ENCODE measurements around the gene WDR89.
"Not testable (repeated sequence)": the region's sequence is repeated elsewhere in the genome, so short reads cannot be mapped to it uniquely, and the experiment has no call there.

The WDR89 gene, protein sequence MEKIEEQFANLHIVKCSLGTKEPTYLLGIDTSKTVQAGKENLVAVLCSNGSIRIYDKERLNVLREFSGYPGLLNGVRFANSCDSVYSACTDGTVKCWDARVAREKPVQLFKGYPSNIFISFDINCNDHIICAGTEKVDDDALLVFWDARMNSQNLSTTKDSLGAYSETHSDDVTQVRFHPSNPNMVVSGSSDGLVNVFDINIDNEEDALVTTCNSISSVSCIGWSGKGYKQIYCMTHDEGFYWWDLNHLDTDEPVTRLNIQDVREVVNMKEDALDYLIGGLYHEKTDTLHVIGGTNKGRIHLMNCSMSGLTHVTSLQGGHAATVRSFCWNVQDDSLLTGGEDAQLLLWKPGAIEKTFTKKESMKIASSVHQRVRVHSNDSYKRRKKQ

DNA sequence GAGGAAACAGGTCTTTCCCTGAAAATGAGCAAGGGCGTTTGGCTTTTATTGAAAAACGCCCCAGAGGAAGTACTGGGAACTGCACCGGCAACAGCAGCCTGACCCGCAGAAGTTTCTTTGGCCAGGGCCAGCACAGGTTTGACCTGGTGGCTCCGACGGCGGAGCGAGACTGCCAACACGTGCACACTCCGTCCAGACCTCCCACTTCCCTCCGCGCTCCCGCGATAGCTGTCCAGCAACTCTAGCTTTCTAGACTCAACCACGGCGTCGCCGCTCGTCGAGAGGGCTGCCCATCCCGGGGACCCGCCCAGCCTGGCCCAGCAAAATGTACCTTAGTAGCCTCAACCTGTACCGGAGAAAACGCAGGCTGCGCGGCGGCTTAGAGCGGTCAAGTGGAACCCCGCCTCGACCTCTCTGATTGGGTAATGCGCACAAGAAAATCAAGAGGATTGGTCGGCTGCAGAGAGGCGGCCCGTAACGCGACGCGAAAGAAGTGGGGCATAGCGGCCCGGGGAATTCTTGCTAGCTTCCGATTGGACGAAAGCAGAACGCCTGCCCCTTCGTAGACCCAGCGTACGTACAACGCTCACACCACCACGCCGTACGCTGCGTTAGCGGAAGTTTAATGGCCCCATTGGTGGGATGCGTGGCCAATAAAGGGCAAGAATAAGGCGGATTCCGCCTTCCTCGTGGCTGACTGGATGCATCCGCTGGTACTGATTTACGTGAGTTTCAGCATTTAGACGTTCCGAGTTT lies at the start of gene WDR89:
Gene WDR89, minus strand, starts transcription at position 399 of the 756 bp plus-strand sequence. CDS start 41,929 bp downstream, outside the sequence.
- peak; percentile 98 for DNase-seq

- no peak for DNase-seq
Measured at GRCh38 chr14:63689132-63689531, 47.5 kb upstream of the WDR89 start.

DNA sequence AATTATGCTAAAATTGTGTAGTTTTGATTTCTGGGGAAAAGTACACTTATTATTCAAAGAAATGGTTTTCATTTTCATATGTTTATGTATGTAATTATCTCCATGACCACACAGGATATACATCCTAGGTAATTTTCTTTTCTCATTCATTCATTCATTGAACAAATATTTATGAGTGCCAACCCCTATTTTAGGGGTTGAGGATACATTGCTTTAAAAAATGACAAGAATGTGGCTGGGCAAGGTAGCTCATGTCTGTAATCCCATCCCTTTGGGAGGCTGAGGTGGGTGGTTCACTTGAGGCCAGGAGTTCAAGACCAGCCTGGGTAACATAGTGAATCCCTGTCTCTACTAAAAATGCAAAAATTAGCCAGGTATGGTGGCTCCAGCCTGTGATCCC lies 45.3 kb upstream of the WDR89 start:
- DNase-seq: no peak

DNA sequence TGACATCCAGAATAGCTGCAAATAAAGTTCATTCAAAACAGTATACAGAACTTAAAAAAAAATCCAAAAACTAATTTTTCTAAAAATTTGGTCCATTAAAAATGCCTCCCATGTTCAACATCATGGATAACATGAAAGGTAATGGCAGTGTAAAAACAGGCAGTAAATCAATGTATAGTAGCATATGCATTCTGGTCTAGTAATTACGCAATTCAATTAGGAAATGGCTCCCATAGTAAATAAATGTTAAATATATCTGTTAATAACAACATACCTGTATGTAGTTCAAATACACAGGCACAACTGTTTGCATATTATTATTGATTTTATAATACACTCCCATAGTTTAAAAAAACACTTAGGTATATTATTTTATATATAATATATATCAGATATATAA lies 43.7 kb upstream of the WDR89 start:
- no peak for DNase-seq

- DNase-seq: no peak
Measured at GRCh38 chr14:63682727-63683593, 41.3 kb upstream of the WDR89 start.

- no peak for DNase-seq
Measured at GRCh38 chr14:63678536-63678935, 36.9 kb upstream of the WDR89 start.

DNA sequence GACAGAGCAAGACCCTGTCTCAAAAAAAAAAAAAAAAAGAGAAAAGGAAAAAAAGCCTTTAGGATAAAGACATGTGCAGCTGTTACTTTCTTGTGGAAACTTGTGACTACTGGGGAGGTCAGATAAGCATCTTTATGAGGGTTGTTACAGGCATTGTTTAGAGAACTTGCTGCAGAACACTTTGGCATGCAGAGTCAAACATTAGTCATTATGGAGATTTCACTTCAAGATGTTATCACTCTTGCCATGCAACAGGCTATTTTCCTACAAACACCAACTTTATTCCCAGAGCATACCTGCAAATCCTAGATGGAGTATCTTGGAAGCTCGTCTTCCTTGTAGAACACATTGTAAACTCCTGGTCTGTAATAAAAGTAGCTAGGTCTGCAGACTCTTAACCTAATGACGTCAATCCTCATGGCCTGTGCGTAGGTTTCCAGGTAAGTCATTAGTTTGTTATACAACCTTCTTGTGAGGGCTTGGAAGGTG lies 36.3 kb upstream of the WDR89 start:
- DNase-seq: no peak

DNA sequence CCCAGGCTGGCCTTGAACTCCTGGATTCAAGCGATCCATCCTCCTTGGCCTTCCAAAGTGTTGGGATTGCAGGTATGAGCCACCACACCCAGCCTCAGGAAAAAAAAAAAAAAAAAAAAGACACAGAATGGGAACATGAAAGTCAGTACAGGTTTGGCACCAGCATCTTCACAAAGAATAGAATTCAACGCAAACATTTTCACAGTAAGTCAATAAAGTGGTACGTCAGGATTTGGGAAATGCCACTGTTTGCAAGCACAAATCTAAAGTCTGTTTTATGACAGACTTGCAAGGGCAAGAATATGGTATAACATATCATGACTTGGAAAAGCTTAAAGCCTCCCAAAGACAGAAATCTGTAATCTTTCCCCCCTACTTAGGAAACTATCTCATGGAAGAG lies 34.9 kb upstream of the WDR89 start:
- DNase-seq: no peak

DNA sequence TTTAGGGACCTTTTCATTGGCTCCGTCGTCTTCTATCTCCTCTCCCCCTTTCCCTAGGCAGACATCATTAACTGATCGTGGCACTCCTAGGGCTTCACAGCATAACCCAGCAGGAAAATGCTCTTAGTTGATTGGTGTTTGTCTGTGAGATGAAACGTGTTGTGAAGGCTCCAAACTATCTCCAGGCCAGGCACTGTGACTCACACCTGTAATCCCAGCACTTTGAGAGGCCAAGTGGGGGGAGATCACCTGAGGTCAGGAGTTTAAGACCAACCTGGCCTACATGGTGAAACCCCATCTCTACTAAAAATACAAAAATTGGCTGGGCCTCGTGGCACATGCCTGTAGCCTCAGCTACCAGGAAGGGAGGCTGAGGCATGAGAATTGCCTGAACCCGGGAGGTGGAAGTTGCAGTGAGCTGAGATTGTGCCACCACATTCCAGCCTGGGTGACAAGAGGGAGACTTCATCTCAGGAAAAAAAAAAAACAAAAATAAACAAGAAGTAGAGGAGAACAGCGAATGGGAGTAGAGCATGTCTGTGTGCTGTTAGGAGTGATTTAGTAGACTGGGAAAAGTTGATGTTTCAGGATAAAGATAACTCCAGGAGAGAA lies 32.3 kb upstream of the WDR89 start:
- no peak for DNase-seq

GRCh38 chr14:63673255-63673654 lies 31.6 kb upstream of the WDR89 start:
- DNase-seq: no peak

GRCh38 chr14:63672417-63673180 lies 30.9 kb upstream of the WDR89 start:
- no peak for DNase-seq

DNA sequence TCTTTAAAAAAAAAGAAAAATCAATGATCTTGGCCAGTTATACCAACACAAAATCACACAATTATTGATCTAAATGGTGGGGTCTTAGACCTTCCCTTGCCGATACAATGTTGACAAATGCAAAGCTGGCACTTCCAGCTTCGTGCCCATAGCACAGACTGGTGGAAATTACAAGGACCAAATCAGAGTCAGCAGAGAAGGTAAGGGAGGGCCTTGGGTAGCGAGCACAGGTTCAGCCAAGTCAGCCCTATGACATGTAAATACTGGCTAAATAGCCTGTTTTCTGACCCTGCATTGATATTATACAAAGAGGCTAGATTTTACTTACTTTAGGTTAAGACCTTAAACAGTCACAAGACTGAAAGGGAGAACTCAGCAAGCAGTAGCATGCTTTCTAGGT lies 30.3 kb upstream of the WDR89 start:
- DNase-seq: no peak

GRCh38 chr14:63670692-63671091 lies 29.0 kb upstream of the WDR89 start:
- DNase-seq: no peak

DNA sequence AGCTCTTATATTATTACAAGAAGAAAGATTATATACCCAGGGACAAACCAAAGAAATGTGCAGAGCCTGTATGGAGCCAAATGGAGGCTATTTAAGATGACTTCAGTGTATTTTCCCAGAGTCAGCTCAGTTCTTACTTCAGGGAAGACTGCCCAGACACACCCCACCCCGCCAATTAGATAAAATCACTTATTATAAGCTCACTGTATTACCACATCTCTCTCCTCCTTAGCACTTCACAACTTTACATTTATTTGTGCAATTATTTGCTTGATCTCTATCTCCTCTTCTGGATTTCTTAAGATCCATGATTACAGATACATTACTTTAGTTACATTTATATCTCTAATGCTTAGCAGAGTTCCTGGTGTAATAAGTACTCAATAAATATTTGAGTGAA lies 24.7 kb upstream of the WDR89 start:
- DNase-seq: no peak

DNA sequence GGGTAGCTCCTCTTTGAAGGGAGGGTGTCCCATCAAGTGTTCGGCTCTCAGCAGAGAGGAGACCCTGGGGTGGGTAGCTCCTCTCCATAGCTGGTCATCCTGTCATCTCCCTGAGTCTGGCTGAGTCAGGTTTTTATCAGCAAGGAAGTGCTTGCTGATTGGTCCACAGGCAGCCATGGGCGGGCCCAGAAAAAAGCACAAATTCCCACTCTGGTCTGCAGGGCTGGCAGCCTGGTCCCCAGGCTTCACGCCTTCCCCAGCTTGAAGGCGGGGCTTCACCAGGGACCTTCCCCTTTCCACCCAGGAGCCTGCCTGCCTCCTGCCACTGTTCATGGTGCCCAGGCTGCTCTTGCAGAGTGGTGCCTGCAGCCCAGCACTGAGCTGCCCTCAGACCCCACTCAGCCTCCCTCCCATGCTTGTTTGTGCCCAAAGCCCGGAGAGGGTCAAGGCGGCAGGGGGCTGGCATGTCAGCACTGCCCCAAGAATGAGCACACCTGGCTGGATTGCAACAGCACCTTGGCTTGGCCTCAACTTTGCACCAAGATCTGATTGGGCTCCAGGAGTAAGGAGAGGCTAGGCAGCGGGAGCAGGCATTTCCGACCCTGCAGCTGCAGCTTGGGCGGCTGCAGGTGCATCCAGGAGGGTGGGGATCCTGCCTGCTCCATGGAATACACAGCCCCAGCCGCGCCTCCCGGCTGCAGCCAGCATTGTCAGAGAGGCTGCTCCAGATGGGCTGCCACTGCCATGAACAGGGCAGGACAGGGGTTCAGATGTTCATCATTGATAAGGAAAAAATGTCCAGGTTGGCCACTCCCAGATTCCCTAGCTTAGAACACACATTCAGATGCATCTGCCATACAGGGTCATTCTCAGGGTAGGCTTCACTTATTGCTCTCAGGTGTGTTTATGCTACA lies 22.0 kb upstream of the WDR89 start:
- DNase-seq: no peak

- DNase-seq: no peak
Measured at GRCh38 chr14:63662776-63663175, 21.1 kb upstream of the WDR89 start.

DNA sequence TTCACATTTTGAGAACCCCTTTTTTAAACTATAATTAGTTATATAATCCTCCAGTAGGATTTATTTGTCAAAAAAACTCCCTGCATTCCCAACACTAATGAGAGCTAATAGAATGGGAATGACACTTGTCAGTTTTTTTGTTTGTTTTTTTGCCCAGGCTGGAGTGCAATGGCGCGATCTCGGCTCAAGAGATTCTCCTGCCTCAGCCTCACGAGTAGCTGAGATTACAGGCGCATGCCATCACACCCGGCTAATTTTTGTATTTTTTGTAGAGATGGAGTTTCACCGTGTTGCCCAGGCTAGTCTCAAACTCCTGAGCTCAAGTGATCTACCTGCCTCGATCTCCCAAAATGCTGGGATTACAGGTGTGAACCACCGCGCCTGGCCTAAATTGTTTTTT lies 20.2 kb upstream of the WDR89 start:
- DNase-seq: not testable (repeated sequence)

DNA sequence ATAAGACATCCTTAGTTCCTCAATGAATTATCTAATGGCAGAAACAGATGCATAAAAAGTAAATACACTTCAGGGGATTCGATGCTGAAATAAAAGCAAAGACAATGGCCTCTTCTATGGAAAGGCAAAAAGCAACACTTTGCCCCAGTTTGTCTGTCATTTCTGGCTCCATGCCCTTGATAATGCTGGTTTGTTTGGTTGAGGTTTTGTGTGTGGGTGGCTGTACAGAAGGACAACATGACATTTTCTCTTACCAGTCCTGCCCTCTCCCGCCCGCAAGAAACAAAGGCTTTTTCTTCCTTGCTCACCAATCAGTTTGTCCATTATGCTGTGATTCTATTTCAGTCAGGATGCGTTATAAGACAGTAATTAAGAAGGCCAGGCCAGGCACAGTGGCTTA lies 18.1 kb upstream of the WDR89 start:
- no peak for DNase-seq

DNA sequence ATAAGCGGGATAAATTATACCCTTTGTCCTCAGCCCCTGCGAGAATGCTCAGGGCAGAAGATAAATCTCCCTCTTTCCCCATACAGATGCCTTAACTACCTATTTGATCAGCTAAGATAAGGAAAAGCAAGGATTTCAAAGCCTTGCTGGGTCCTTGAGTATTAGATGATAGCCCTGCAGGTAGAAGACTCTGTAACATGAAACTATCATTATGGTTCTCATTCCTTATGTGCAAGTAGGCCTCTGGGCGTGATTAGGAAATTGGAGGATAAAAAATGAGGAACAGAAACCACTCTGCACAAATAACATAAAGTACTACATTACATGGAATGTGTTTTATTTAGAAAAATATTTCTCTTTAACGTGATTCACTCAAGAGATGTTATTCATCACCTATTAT lies 14.5 kb upstream of the WDR89 start:
- DNase-seq: no peak

- DNase-seq: no peak
Measured at GRCh38 chr14:63654936-63655335, 13.3 kb upstream of the WDR89 start.

DNA sequence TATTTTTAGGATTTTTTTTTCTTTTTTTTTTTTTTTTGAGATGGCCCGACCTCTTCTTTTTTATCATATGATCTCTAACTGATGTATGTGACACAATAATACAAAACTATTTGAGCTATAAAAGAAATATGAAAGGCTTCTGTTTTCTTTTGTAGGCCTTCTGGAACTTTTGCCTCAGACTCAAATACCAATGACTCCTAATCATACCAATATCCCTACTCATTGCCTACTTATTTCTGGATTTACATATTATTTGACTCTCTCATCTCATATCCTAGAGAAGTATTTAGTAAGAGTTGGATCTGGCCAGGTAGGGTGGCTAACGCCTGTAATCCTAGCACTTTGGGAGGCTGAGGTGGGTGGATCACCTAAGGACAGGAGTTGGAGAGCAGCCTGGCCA lies 12.7 kb upstream of the WDR89 start:
- DNase-seq: no peak
